ENCODE data around the gene RIPOR3.

RIPOR3 gene

DNA sequence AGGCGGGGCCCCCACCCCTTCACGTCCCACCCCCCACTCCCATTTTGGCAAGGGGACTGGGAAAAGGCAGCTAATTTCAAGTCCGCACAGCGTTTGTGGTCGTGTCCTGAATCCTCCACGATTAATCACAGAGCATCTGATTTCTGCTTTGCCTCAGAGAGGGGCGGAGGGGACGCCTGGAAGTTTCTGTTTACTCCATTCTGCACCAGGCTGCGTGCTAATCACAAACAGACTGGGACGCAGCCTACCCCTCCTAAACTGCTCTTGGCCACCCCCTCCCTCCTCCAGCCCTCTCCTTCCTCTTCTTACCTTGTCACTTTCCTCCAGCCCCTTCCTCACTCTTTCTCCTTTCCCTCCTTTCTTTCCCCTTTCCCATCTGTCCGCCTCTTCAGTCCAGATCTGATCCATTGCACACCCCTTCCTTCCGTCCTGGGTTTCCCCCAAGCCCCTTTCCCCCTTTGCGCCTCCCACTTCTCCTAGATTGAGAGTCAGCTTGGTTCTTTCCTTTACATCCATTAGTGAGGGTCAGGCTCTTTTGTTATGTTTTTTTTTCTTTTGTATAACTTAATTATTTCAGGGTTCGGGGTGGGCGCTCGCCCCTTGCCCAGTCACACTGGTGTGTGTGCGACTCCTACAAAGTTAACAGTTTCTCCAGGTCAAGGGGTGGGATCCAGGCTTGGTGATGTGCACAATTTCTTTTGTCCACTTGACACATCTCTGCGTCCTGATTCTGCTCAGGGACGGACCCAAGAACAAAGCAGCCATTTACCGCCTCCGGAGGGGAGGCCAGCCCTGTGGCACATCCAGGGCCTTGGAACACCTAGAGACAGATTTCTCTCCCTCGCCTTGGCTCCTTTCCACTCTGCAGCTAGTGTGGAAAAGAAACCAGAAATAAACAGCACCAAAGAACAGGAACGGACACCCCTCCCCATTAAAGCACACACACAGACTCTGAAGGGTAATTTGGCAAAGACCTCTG lies 520 bp upstream of the RIPOR3 start:
- Histone ChIP-seq H3K4me3 (ENCODE audit: insufficient read depth in 1 of 2, low read depth in 1 of 2, low read length in 2 of 2) (peak overlapping the region; percentile 41 to 91), H2BK12ac (ENCODE audit: low read length in 2 of 2) (peak overlapping the region; percentile 89 to 92), H3K4me1 (ENCODE audit: control insufficient read depth, insufficient read depth, low read depth, low read length) (peaks cover 27% of the 10 kb centered on the region), H3K4me2 (ENCODE audit: low read length, poor library complexity, severe bottlenecking) (peak overlapping the region; percentile 65), H3K27ac (ENCODE audit: low read length, poor library complexity, severe bottlenecking) (peak overlapping the region; percentile 14), H2BK120ac (ENCODE audit: low read depth, low read length) (peak overlapping the region; percentile 99), H3K9me3 (ENCODE audit: control insufficient read depth, low read length) (no peaks in the 10 kb centered on the region), H3K23ac (ENCODE audit: low read length in 2 of 2) (no peak overlapping the region), H3K27me3 (ENCODE audit: control insufficient read depth in 1 of 2, insufficient read depth in 1 of 2, low read length in 2 of 2) (no peaks in the 10 kb centered on the region), H2AFZ (ENCODE audit: low read depth, low read length) (peak overlapping the region; percentile 46), H3K4ac (ENCODE audit: low read depth in 1 of 2, low read length in 2 of 2) (peak overlapping the region; percentile 16 to 81), H2AK5ac (ENCODE audit: low read length, severe bottlenecking) (peak overlapping the region; percentile 11), H2BK15ac (ENCODE audit: low read depth, poor library complexity, severe bottlenecking) (peak overlapping the region; percentile 36), H2BK5ac (ENCODE audit: low read depth, low read length, poor library complexity, severe bottlenecking) (no peak overlapping the region), H3K18ac (ENCODE audit: low read depth in 1 of 2, low read length in 2 of 2) (peak overlapping the region; percentile 85 to 92), H3K14ac (ENCODE audit: low read length in 2 of 2) (peak overlapping the region in 1 of 2 experiments; percentile 16), H3K79me1 (replicated peaks; ENCODE audit: low read length, poor library complexity, severe bottlenecking) (peaks cover 10% of the 10 kb centered on the region), H4K91ac (ENCODE audit: low read length) (peak overlapping the region; percentile 67), H3K36me3 (ENCODE audit: control insufficient read depth in 1 of 2, insufficient read depth in 2 of 2, low read depth in 1 of 2, low read length in 2 of 2) (peaks cover 4 to 15% of the 10 kb centered on the region in 2 experiments), H4K8ac (ENCODE audit: low read length) (peak overlapping the region; percentile 90), H3K9ac (ENCODE audit: low read length) (peak overlapping the region; percentile 90)
- WGBS, result 33% methylated on average over 22 of the region's 23 CpGs
- DNase-seq, result peak; percentile 86

GRCh38 chr20:50689864-50690649 lies 1.3 kb downstream of the RIPOR3 start:
- Histone ChIP-seq H3K4me3 (ENCODE audit: insufficient read depth in 1 of 2, low read depth in 1 of 2, low read length in 2 of 2) (peak overlapping the region in 1 of 2 experiments; percentile 91), H2AFZ (ENCODE audit: low read depth, low read length) (no peak overlapping the region), H3K14ac (ENCODE audit: low read length in 2 of 2) (peak overlapping the region in 1 of 2 experiments; percentile 19), H3K4me1 (ENCODE audit: control insufficient read depth, insufficient read depth, low read depth, low read length) (peaks cover 27% of the 10 kb centered on the region), H3K27me3 (ENCODE audit: control insufficient read depth in 1 of 2, insufficient read depth in 1 of 2, low read length in 2 of 2) (no peaks in the 10 kb centered on the region), H3K36me3 (ENCODE audit: control insufficient read depth in 1 of 2, insufficient read depth in 2 of 2, low read depth in 1 of 2, low read length in 2 of 2) (peaks cover 4 to 22% of the 10 kb centered on the region in 2 experiments), H2BK12ac (ENCODE audit: low read length in 2 of 2) (peak overlapping the region in 1 of 2 experiments; percentile 91), H3K23ac (ENCODE audit: low read length in 2 of 2) (peak overlapping the region in 1 of 2 experiments; percentile 23), H2BK15ac (ENCODE audit: low read depth, poor library complexity, severe bottlenecking) (peak overlapping the region; percentile 4), H3K18ac (ENCODE audit: low read depth in 1 of 2, low read length in 2 of 2) (peak overlapping the region; percentile 9 to 63), H3K9me3 (ENCODE audit: control insufficient read depth, low read length) (no peaks in the 10 kb centered on the region), H2BK5ac (ENCODE audit: low read depth, low read length, poor library complexity, severe bottlenecking) (no peak overlapping the region), H3K27ac (ENCODE audit: low read length, poor library complexity, severe bottlenecking) (peak overlapping the region; percentile 9), H3K79me1 (replicated peaks; ENCODE audit: low read length, poor library complexity, severe bottlenecking) (peaks cover 10% of the 10 kb centered on the region), H2AK5ac (ENCODE audit: low read length, severe bottlenecking) (peak overlapping the region; percentile 79), H3K9ac (ENCODE audit: low read length) (peak overlapping the region; percentile 90), H2BK120ac (ENCODE audit: low read depth, low read length) (peak overlapping the region; percentile 99), H4K91ac (ENCODE audit: low read length) (peak overlapping the region; percentile 46), H4K8ac (ENCODE audit: low read length) (peak overlapping the region; percentile 75), H3K4me2 (ENCODE audit: low read length, poor library complexity, severe bottlenecking) (peak overlapping the region; percentile 65), H3K4ac (ENCODE audit: low read depth in 1 of 2, low read length in 2 of 2) (peak overlapping the region; percentile 65 to 92)
- 61% methylated on average over 10 of the region's 10 CpGs for WGBS
- no peak for DNase-seq

DNA sequence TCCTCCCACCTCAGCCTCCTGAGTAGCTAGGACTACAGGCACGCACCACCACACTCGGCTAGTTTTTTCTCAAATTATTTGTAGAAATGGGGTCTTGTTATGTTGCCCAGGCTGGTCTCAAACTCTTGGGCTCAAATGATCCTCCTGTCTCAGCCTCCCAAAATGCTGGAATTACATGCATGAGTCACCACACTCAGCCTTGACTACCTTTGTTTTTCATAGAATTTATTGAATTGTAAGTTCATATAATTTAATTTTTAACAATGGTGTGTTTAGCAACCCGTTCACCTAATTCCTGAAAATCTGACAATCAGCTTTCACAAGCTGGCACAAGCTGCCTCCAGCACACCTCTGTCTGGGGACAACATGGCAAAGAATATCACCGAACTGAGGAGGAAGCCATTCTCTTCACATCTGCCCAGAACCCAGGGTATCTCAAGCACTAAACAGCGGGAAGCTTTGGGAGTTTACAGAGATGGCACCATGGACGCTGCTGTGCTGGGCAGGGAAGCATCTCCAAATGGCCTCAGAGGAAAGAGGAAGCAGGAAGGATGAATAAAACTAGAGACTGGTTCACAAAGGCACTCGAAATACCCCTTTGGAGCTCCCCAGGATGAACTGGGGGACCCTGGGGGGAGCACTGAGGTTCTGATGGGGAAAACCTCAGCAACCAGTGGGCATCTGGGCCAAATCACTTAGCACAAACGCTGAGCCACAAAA lies 2.9 kb downstream of the RIPOR3 start:
- Histone ChIP-seq H2BK12ac (ENCODE audit: low read length in 2 of 2) (peak overlapping the region; percentile 29 to 62), H3K4me1 (ENCODE audit: control insufficient read depth, insufficient read depth, low read depth, low read length) (peaks cover 25% of the 10 kb centered on the region), H3K27me3 (ENCODE audit: control insufficient read depth in 1 of 2, insufficient read depth in 1 of 2, low read length in 2 of 2) (no peaks in the 10 kb centered on the region), H2AK5ac (ENCODE audit: low read length, severe bottlenecking) (no peak overlapping the region), H2AFZ (ENCODE audit: low read depth, low read length) (no peak overlapping the region), H2BK5ac (ENCODE audit: low read depth, low read length, poor library complexity, severe bottlenecking) (no peak overlapping the region), H4K91ac (ENCODE audit: low read length) (no peak overlapping the region), H4K8ac (ENCODE audit: low read length) (peak overlapping the region; percentile 72), H3K14ac (ENCODE audit: low read length in 2 of 2) (no peak overlapping the region), H2BK15ac (ENCODE audit: low read depth, poor library complexity, severe bottlenecking) (peak overlapping the region; percentile 73), H3K23ac (ENCODE audit: low read length in 2 of 2) (no peak overlapping the region), H3K9ac (ENCODE audit: low read length) (no peak overlapping the region), H3K4me3 (ENCODE audit: insufficient read depth in 1 of 2, low read depth in 1 of 2, low read length in 2 of 2) (peak overlapping the region in 1 of 2 experiments; percentile 91), H3K9me3 (ENCODE audit: control insufficient read depth, low read length) (no peaks in the 10 kb centered on the region), H3K18ac (ENCODE audit: low read depth in 1 of 2, low read length in 2 of 2) (peak overlapping the region in 1 of 2 experiments; percentile 28), H3K4ac (ENCODE audit: low read depth in 1 of 2, low read length in 2 of 2) (no peak overlapping the region), H3K36me3 (ENCODE audit: control insufficient read depth in 1 of 2, insufficient read depth in 2 of 2, low read depth in 1 of 2, low read length in 2 of 2) (peaks cover 13 to 39% of the 10 kb centered on the region in 2 experiments), H3K27ac (ENCODE audit: low read length, poor library complexity, severe bottlenecking) (no peak overlapping the region), H3K79me1 (replicated peaks; ENCODE audit: low read length, poor library complexity, severe bottlenecking) (peaks cover 16% of the 10 kb centered on the region), H3K4me2 (ENCODE audit: low read length, poor library complexity, severe bottlenecking) (no peak overlapping the region), H2BK120ac (ENCODE audit: low read depth, low read length) (no peak overlapping the region)
- WGBS, result 93% methylated on average over 8 of the region's 8 CpGs
- DNase-seq, result no peak

All from mesenchymal stem cell (in vitro differentiated cells and primary cell).